ENCODE measurements around the gene GXYLT2. TPM values are rescaled to one million over a fixed set of nuclear protein-coding genes. Genes with fewer than 3 reads are reported as not detected.
"Not testable (repeated sequence)": the region's sequence is repeated elsewhere in the genome, so short reads cannot be mapped to it uniquely, and the experiment has no call there.

GXYLT2 gene
- total RNA-seq, 1 donor from 2014 or later, result 7.3 TPM

DNA sequence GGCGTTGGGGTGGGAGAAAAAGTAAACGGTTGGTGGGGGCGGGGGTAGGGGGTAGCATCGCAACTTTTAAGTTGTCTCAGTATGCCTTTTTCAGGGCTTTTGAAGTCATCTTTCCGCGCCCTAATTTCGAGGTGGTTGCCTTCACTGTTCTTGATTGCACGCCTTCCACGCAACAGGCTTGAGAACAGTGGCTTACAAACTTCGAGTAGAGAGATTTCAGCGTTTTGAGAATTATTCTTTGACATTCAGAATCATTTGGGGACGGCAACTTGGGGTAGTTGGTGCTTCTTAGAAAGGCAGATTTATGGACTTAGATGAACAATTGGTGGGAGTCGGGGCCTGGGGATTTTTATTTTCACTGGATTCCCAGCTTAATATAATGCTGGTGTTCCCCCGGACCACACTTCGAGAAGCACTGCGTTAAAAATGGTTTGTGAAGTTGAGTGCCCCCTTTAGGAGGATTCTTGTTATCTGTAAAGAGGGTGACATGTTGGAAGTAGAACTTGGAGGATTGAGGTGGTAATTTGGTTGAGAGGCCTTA is 109.6 kb downstream of the GXYLT2 start:
- intact Hi-C loops (cut with micrococcal nuclease), result no loop called here
- no peak for DNase-seq
- ATAC-seq, result peak; percentile 43

- DNase-seq (no peak), ATAC-seq (no peak)
- intact Hi-C loops (cut with micrococcal nuclease), result loop anchor here (2.0 kb wide), 1 partner anchor 60 kb away; no protein-coding TSS in a partner anchor
Measured at GRCh38 chr3:72998466-72998865, 110.6 kb downstream of the GXYLT2 start.

GRCh38 chr3:72999951-73000350 is 112.1 kb downstream of the GXYLT2 start:
- ATAC-seq, result no peak
- intact Hi-C loops (cut with micrococcal nuclease), result loop anchor here (2.0 to 10.0 kb wide), 2 partner anchors 55 to 61 kb away; no protein-coding TSS in a partner anchor
- no peak for DNase-seq

- intact Hi-C loops (cut with micrococcal nuclease), result loop anchor here (10.0 kb wide), 1 partner anchor 52 kb away; no protein-coding TSS in a partner anchor
- not testable (repeated sequence) for ATAC-seq, DNase-seq
Measured at GRCh38 chr3:73003050-73003449, 115.2 kb downstream of the GXYLT2 start.

GRCh38 chr3:73004316-73004715 is 116.5 kb downstream of the GXYLT2 start:
- ATAC-seq (no peak), DNase-seq (no peak)
- intact Hi-C loops (cut with micrococcal nuclease), result loop anchor here (10.0 kb wide), 1 partner anchor 50 kb away; no protein-coding TSS in a partner anchor

- DNase-seq (no peak), ATAC-seq (no peak)
- intact Hi-C loops (cut with micrococcal nuclease), result loop anchor here (10.0 kb wide), 1 partner anchor 47 kb away; no protein-coding TSS in a partner anchor
Measured at GRCh38 chr3:73007992-73008712, 120.3 kb downstream of the GXYLT2 start.

- intact Hi-C loops (cut with micrococcal nuclease), result loop anchor here (10.0 kb wide), 1 partner anchor 46 kb away; no protein-coding TSS in a partner anchor
- DNase-seq (no peak), ATAC-seq (peak; percentile 12)
Measured at GRCh38 chr3:73009008-73009407, 121.2 kb downstream of the GXYLT2 start.

DNA sequence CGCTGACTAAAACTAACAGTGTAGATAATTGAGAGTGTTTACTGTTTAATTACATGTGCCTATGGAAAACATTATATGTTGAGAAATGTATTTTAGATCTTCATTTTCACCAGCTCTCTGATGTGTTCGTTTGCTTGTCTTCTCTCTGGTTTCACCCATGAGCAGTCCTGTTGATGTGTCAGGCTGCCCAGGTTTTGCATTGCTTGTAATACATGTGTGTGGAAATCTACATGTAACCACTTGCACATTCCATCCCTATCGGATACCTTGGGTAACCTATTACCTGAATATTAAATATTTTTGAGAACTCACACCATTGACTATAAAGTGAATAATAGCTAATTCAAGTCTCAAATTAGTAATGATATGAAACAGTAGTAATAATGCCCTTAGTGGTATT is 121.9 kb downstream of the GXYLT2 start:
- intact Hi-C loops (cut with micrococcal nuclease), result loop anchor here (10.0 kb wide), 1 partner anchor 45 kb away; no protein-coding TSS in a partner anchor
- DNase-seq (no peak), ATAC-seq (no peak)

DNA sequence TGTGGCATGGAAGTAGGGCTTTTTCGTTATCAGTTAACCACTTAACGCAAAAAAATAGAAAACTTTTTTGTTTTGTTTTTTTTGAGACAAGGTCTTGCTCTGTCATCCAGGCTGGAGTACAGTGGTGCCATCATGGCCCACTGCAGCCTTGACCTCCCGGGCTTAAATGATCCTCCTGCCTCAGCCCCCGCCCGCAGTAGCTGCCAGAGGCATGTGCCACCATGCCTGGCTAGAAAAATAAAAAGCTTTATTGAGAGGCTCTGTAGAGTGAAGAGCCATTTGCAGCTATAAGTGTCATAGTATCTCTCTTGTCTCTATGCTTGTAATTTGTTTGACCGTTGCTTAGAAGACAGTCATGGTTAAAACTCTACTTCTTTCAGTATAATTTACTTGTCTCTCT is 122.3 kb downstream of the GXYLT2 start:
- ATAC-seq, result no peak
- no peak for DNase-seq
- intact Hi-C loops (cut with micrococcal nuclease), result no loop called here

GRCh38 chr3:73018298-73018697 is 130.5 kb downstream of the GXYLT2 start:
- intact Hi-C loops (cut with micrococcal nuclease), result no loop called here
- no peak for DNase-seq
- no peak for ATAC-seq

- intact Hi-C loops (cut with micrococcal nuclease), result no loop called here
- ATAC-seq (no peak), DNase-seq (no peak)
Measured at GRCh38 chr3:73018790-73019441, 131.1 kb downstream of the GXYLT2 start.

DNA sequence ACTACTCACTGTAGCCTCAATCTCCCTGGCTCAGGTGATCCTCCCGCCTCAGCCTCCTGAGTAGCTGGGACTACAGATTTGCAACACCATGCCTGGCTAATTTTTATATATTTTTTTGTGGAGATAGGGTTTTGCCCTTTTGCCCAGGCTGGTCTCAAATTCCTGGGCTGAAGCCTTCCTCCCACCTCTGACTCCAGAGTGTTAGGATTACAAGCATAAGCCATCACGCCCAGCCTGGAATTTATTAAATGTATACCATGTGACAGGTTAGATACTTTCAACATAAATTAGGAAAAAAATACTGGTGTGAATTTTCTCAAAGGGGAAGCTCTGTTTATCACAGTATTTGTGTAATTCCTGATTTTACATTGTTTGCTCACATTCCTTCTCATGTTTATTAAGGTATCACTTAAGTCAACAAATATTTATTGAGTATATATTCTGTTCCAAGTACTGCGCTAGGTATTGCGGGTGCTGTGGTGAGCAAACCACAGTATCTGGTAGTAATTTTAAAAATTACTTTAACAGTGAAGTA is 133.5 kb downstream of the GXYLT2 start:
- DNase-seq (no peak), ATAC-seq (no peak)
- intact Hi-C loops (cut with micrococcal nuclease), result no loop called here

GRCh38 chr3:73024836-73025235 is 137.0 kb downstream of the GXYLT2 start:
- DNase-seq (no peak), ATAC-seq (no peak)
- intact Hi-C loops (cut with micrococcal nuclease), result no loop called here

DNA sequence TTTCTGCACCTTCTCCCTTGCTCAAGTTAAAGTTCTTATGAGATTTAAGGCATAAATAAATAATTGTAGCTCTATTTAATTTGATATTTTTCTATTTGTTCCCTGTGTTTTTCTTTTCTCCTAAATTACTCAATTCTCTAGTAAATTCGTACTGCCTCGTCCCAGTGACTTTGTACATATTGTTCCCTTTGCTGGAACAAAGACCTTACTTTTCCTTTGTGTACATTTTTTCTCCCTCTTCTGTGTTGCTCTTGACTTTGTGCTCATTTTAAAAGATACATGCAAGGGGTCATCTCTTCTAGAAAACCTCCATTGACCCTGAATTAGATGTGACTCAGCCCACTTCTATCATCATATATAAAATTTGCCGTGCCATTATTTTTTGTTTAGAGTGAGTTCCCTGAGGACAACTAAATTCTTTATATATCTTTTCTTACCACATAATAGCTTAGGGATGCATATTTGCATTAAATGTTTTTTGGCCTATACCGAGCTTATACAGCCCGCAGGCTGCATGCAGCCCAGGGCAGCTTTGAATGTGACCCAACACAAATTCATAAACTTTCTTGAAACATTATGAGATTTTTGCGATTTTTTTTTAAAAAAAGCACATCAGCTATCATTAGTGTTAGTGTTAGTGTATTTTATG is 138.4 kb downstream of the GXYLT2 start:
- DNase-seq (no peak), ATAC-seq (no peak)
- intact Hi-C loops (cut with micrococcal nuclease), result no loop called here

Other genes with a start within 250 kb of the GXYLT2 start
- gene SHQ1, start 39.6 kb upstream of the GXYLT2 start, total RNA-seq, result 17.0 TPM
- 53.1 TPM for gene PPP4R2, start 108.8 kb downstream of the GXYLT2 start, total RNA-seq
- 0.69 TPM for gene EBLN2, start 173.6 kb downstream of the GXYLT2 start, total RNA-seq